GM21576 (cell line): ENCODE data around the gene MYO16.
A peak's percentile ranks its signal among the peaks of the same experiment; 100 is the strongest.

Source experiments
- ATAC-seq: cut with Tn5 transposase; IDR thresholded peaks from one replicate; pipeline ENCODE4 v1.9.1; 2021; ENCODE audit warnings: mild to moderate bottlenecking, moderate library complexity; ENCODE audit not compliant: unreplicated experiment

The MYO16 gene

DNA sequence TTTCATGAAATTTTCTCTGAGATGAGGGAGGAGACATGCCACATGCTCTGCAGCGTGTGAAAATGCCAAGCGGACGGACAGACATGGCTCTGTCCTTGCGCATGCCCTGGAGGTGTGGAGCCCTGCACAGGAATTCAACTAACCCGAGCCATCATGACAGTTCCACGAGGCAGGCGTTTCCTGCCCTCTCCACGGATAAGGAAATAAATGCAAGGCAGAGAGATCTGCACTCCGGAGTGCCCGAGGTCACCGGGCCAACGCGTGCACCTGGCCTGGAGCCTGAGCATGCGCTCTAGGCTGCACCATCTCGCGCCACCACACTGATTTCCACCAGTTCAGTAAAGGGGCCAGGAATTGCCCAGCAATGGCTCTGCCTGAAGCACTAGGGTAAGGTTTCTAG, 298.2 kb downstream of the MYO16 start:
- no peak for ATAC-seq

DNA sequence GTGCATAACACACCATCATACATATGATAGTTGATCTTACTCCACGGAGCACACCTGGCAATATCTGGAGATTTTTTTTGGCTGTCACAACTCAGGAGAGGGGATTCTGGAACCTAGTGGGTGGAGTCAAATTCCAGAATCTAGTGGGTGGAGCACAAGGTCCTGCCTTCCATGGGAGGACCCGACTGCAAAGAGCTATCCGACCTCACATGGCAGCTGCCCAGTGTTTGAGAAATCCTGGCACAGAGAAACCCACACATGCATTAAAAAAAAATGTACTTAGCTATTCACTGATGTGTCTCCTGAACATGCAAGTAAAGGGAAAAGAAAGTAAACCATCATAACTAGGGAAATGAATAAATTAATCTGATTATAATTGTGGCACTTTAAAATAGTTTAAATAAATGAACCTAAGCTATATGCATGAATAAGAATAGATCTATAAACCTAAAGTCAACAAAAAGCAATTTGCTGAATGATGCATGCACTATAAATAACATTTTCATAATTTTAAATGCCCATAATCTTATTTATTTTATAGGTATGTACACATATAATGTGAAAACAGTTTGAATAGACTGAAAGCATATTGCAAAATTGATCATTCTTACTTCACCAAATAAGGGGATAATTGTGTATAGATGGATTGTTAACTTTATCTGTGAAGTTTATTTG, 300.3 kb downstream of the MYO16 start:
- ATAC-seq: no peak

GRCh38 chr13:108932196-108932595, 302.8 kb downstream of the MYO16 start:
- no peak for ATAC-seq

GRCh38 chr13:108933061-108933460, 303.6 kb downstream of the MYO16 start:
- no peak for ATAC-seq

- ATAC-seq: no peak
Measured at GRCh38 chr13:108938155-108938554, 308.7 kb downstream of the MYO16 start.

GRCh38 chr13:108940121-108940520, 310.7 kb downstream of the MYO16 start:
- no peak for ATAC-seq

- ATAC-seq: no peak
Measured at GRCh38 chr13:108943842-108944241, 314.4 kb downstream of the MYO16 start.

GRCh38 chr13:108944760-108945159, 315.3 kb downstream of the MYO16 start:
- no peak for ATAC-seq

DNA sequence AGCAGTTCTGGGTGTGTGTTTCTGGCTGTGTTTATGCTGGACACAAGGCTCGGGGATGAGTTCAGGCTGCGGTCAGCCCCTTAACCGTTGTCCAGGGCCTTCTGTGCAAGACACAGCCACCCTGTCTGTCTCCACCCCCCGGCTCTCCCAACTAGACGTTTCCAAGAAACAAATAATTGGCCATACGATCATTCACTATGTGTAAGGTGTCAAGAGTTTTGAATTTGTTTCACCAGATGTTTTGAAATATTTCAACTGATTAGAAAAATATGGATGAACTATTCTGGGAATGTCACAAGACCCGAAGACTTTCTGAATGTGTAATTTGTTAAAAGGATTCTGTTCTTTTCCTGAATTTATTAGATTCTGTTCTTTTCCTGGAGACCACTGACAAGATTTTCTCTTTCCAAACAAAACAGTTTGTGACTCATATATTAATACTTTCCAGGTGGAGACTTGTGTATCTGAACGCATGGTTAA, 318.2 kb downstream of the MYO16 start:
- no peak for ATAC-seq

DNA sequence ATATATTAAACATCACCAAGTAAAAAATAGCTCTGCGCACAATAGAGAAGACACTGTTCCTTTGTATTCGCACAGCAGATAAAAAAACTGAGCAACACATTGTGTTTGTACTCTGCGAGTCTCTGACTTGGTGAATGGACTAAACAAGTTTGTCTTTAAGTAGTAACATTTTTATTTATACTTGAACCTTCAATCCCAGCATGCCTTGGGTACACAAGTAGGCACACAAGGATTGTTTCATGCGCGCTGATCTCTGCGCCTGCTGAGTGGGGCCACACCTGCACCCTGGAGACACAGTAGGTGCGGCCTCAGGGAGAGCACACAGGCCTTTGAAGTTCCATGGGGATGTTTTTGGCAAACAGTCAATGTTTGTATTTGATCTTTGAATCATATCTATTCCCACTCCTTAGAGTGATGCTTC, 318.9 kb downstream of the MYO16 start:
- no peak for ATAC-seq

GRCh38 chr13:108950333-108951010, 321.1 kb downstream of the MYO16 start:
- ATAC-seq: no peak

DNA sequence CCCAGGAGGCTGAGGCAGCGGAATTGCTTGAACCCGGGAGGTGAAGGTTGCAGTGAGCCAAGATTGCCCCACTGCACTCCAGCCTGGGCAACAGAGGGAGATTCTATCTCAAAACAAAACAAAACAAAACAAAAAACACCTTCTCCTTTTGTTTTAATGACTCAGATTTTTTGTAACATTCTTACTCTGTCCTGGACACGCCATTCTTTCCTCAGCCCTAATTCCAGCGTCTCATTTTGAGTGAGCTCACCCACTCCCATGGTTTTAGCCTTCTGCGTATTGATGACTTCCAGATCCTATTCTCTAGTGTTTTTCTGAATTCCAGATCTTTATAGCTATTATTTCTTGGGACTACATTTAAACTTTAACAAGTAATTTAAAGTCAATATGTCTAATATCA, 326.3 kb downstream of the MYO16 start:
- ATAC-seq: no peak

DNA sequence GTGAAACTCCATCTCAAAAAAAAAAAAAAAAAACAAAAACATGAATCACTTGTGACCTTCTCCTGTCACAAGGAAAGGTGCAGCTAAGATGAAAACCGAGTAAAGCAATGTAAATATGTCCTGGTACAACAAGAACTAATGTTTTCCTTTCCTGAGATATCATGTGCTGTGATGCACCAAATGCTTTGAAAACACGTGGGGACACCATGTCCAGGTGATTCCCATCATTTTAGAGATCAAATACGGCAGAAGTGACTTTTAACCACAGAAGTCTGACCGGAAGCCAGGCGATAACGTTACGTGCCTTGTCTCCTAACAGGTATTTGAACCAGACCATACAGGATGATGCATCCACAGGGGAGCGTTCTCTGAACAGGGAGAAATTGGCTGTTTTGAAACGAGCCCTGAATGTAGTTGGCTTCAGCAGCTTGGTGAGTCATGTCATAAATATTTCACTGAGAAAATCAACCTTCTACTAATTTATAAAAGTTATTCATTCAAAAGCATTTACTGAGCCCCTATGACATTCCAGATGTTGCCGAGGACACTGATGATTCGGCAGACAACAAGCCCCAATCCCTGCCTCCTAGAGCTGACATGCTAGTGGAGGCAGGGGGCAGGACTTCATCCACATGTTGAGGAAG, 328.1 kb downstream of the MYO16 start:
- no peak for ATAC-seq

DNA sequence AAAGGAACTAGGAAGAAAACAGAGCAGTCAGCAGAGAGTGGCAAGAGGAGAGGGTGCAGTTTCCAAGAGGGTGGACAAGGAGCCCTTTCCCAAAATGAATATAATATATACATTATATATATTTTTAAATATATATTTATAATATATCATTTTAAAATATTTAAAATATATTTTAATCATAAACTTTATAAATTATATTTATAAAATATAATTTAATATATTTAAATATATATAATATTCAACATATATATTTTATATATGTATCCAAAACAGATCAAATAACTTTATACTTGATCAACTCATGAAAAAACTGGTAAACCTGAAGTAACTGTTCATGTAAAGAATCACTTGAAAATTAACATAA, 328.6 kb downstream of the MYO16 start:
- no peak for ATAC-seq

- ATAC-seq: no peak
Measured at GRCh38 chr13:108959234-108959633, 329.8 kb downstream of the MYO16 start.

DNA sequence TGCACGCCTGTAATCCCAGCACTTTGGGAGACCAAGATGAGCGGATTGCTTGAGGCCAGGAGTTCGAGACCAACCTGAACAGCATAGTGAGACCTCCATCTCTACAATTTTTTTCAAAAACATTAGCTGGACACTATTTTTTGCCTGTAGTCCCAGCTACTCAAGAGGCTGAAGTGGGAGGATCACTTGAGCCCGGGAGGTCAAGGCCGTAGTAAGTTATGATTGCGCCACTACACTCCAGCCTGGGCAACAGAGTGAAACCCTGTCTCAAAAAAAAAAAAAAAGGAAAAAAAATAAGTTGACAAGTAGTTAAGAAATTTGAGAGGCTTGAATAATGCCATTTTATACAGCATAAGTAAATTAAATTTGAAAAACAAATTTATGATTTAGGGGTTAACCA, 330.6 kb downstream of the MYO16 start:
- no peak for ATAC-seq

DNA sequence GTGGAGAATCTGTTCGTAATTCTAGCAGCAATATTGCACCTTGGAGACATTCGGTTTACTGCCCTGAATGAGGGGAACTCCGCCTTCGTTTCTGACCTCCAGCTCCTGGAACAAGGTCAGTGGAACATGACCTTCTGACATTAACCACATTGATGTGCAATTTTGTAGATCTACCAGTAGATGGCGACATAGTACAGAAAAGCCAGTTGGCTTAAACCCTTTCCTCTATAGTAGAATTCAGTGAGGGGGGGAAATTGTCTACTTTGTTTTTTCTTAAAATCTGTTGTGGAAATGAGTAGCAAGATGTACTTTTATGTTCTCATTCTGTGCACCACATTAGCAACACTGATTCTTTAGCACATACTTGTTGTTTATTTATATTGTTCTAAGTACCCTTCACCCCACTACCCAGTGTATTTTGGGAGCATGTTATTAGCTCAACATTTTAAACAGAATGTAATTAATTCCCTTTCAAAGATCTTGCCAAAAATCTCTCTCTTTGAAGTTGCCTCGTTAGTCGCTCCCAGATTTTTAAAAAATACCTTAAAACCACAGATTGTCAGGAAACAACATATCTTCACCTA, 332.2 kb downstream of the MYO16 start:
- ATAC-seq: peak; percentile 87

GRCh38 chr13:108962654-108963053, 333.2 kb downstream of the MYO16 start:
- no peak for ATAC-seq

DNA sequence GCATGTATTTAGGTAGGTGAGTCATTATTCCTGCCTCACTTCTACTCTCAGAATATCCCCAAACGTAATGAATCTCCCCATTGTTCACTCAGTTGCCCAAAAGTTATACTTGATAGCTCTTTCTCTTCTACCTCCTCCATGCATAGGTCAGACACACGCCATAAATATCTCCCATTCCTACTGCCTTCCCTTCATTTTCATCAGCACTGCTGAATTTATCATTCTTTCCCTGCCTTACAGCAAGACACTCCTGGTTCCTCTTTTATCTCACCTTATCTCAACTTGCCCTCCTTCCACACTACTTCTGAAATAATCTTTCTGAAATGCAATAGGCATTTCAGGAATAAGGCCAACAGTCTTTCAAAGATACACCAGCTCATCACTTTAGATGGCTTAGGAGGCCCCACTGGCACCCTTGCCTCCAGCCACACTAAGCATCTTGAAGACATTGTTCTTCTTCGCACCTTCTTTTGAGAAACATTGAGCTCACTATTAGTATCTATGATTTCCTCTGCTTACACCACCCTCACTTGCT, 333.9 kb downstream of the MYO16 start:
- no peak for ATAC-seq

DNA sequence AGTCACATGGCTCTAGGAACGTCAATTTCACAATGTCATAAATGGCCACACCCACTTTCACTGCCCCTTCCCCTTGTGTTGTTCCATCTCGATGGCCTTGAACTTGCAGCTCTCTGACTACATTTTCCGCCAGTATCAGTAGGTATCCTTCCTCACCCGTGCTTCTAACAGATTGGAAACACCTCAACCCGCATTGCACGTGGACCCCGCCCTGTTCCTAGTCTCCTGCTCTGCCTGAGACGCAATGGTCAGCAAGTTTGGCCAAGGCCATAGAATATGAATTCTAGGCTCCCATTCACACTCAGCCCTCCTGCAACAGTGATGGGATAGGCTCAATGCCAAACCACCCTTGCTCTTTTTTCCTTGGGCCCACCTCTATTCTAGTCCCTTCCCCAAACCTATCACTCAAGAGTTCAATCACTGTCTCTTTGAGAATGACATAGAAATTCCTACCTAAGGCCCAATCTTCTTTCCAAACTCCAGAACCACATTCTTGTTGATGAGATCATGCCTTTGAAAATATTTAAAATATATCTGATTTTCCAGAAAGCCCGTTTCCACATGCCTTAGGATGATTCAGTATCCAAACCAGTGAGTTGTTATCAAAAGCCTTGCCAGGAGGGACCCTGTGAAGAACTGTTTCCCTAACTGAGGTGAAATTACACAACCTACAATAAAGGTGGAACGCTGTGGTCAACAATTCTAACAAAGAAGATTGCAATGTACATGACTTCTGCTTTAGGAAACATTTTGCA, 334.6 kb downstream of the MYO16 start:
- no peak for ATAC-seq

GRCh38 chr13:108964606-108965005, 335.2 kb downstream of the MYO16 start:
- no peak for ATAC-seq
